ELR (cell line): Measurements from ENCODE around the gene DOCK4.
"Not testable (repeated sequence)": the region's sequence is repeated elsewhere in the genome, so short reads cannot be mapped to it uniquely, and the experiment has no call there.

Experiments
- DNase-seq: peaks from one replicate; pipeline ENCODE4 v3.0.0-alpha.2; 2015; ENCODE audit warnings: low read depth

Gene DOCK4

DNA sequence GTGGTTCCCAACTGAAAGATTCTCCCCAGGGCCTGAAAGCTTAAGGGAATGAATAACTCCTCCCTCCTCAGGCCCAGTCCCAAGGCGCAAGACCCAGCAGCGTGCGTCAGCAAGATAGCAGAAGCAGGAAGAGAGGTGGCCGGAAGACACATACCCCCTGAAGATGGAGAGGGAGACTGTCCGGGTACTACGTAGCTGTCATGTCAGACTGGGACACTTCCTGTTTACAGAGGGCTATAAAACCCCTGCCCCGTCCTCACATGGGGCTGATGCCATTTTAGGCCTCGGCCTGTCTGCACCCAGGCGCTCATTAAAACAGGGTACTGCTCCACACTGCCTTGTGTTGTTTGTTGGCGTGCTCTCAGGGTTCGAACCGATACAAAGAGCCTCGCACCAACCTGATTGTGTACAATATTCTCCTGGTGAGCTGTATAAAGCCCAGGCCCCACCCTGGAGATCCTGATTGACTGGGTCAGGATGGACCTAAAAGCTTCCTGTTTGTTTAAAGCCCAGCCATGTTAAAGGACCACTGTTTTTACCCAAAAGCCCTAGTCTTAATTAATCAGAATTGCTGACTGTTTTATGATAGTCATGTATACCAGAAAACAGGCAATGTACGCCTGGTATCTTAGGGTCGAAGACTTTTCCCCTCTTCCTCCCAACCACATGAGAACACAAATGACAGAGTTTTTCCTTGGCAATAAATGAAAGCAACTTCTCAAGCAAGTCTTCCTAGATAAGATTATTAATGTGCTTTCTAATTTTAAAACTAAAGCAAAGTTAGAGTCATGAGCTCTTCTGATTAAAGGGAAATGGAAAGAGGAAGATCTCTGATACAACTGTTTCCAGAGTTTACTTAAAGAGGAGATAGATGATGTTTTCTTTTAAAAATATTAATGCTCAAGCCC lies 251.5 kb downstream of the DOCK4 start:
- no peak for DNase-seq

DNA sequence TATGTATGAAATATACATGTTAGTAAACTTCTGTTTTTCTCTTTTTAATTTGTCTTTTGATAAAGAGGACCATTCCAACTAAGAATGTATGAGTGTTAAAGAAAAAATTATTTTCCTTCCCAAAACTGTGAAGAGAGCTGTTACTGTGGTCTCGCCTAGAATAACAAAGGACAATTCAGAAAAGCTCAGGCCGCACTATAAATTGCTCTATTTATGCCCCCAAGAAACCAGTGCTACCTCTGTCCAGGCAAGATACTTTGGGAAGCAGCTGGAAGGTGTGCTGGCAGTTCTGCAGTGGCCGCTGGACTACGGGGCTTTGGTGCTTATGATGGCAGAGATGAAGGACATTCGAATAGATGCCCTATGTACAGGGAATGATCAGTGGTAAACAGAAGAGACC lies 252.1 kb downstream of the DOCK4 start:
- DNase-seq, result no peak

- DNase-seq, result peak; percentile 29
Measured at GRCh38 chr7:111953611-111954010, 252.6 kb downstream of the DOCK4 start.

DNA sequence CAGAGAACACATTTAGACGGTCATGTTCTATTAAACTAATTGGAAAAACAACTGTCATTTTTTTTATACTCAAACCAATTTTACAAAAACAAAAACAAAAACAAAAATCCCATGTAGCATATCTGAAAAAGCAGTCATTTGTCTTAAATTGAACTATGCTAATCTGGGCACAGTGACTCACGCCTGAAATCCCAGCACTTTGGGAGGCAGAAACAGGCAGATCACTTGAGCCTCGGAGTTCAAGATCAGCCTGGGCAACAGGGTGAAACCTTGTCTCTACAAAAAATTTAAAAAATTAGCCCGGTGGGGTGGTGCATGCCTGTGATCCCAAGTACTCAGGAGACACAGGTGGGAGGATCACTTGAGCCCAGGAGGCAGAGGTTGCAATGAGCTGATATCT lies 253.4 kb downstream of the DOCK4 start:
- no peak for DNase-seq

DNA sequence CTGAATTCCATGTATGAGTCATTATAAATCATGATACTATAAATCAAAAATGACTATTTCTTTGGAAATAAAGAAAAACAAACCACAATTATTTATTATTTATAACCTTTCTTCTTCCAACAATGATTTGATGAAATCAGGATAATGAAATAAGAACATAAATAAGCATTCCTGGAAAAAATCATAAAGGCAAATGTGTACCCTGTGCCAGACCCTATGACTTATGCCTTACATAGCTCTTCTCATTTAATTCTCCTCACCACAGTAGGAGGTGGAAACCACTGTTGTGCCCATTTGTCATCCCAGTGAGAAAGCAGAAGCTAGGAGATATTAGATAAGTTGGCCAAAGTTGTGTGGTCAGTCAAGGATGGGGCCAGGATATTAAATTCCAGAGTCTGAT lies 255.1 kb downstream of the DOCK4 start:
- DNase-seq, result peak; percentile 3

DNA sequence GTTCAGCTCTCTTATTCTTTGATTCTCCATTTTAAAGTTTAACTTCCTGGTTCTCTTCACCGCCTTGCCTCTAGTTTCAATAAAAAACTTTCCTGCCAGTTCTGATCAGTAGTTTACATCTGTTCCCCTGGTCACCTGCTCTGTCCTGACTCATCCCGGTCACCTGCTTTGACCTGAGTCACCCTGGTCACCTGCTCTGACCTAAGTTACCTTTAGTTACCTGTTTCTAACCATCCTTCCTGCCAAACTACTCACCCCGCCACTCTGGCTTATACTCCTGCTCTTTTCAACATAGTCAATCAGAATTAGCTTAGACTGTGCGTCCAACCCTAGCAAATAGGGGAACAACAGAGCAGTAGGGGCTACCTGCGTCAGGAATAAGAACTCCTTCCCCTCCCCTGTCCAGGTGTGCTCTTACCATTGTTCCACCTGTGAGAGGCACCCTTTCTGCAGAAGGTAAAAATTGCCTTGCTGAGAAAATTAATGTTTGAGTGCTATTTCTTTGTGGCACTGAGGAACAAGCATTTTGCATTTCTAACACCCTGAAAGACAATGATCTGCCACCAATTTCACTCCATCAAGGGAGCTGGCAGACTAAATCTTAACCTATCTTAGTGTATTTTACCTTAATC lies 263.6 kb downstream of the DOCK4 start:
- DNase-seq, result no peak

- DNase-seq, result no peak
Measured at GRCh38 chr7:111937163-111937562, 269.0 kb downstream of the DOCK4 start.

- DNase-seq, result no peak
Measured at GRCh38 chr7:111933609-111934008, 272.6 kb downstream of the DOCK4 start.

GRCh38 chr7:111931958-111932357 lies 274.2 kb downstream of the DOCK4 start:
- DNase-seq, result peak; percentile 32

- peak; percentile 58 for DNase-seq
Measured at GRCh38 chr7:111931016-111931517, 275.1 kb downstream of the DOCK4 start.

GRCh38 chr7:111929264-111929663 lies 276.9 kb downstream of the DOCK4 start:
- no peak for DNase-seq

DNA sequence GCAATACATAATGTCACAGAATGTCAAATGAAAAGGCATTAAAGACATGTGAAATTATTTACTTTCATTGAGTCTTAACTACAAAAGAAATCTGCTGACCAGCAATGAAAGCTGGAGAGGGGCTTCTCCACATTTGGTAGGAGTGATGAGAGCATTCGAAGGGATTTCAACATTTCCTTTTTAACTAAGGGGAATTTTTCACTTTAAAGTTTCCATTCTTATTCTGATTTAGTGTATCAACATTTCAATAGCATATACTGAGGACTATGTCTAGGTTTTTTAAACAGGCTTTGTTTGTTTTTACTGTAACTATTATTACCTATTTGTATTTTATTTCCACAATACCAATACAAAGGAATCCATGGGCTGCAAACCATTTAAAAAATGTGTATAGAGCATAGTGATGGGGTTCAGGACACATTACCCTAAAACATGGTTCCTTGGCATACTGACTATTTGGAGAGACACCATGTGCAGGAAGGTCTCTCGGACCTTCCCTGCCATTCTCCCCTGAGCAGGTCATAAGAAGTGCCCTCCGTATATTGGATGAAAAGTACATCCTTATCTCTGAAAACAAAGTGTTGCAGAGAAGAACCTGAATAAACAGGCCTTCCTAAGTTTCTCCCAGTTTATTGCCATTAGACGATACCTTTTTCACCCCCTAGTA lies 278.7 kb downstream of the DOCK4 start:
- no peak for DNase-seq

GRCh38 chr7:111920329-111920728 lies 285.9 kb downstream of the DOCK4 start:
- no peak for DNase-seq

GRCh38 chr7:111919631-111920179 lies 286.5 kb downstream of the DOCK4 start:
- peak; percentile 71 for DNase-seq

DNA sequence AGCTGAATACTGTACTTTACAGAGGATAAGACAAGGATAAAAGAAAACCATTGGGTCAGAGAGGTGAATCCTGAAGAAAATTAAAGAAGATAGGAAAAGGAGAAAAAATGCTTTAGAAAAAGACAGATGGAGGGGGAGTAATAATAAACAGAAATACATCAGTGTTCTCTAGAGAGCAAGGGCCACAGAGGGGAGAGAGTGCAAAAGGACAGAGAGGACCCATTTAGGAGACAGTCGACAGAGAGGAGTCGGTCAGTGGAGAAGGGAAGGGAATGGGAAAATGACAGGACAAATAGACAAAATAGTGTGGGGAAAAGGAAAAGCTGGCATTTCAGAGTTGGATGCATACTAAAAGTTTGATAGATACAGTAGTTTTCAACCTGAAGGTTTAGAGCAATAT lies 287.0 kb downstream of the DOCK4 start:
- DNase-seq, result no peak

GRCh38 chr7:111918461-111918860 lies 287.7 kb downstream of the DOCK4 start:
- DNase-seq, result no peak

- not testable (repeated sequence) for DNase-seq
Measured at GRCh38 chr7:111917404-111917803, 288.8 kb downstream of the DOCK4 start.

DNA sequence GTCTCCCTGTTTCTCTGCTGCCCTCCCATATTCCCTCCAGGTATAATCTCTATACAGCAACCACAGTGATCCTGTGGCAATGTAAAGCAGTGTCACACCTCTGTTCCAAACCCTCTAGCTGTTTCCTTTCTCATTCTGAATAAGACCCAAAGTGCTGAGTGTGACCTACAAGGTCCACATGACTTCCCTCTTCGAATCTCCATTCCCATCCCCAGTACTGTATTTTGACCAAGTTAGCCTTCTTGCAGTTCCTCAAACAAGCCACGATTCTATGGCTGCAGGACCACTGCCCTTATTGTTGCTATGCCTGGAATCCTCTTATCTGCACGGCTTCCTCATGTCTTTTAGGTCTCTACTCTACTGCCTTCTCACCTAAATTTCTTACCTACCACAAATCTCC lies 291.9 kb downstream of the DOCK4 start:
- no peak for DNase-seq

DNA sequence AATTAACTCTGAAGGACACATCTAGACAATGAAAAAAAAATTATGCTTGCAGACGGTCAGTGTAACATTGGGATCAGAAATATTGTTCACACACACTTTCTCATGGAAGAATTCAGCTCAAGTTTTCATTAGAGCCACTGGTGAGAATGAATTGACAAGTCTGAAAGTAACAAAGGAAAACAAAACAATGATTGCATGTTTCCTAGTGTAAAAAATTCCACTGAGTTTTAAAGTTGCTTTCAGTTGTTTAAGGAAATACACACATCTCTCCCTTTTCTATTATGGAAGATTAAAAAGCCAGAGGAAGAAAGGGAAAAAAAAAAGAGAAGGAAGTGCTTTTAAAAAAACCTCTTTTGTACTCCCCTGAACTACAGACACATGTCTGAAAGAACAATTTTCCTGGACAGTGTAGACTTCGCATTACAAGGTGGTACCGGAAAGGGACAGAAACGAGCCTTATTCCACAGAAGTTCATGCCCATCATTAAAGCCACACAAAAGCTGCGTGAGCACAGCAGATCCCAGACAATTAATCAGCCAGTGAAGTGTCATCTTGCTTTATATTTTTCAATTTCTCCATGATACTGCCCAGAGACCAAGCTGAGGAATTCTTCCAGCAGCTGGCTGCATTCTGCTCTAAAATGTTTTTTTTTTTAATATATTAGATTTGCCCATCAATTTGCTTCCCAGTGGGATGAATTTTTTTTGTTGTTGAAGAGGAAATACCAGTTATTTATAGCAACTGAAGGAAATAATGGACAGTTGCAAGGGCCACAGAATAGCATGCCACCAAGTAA lies 294.8 kb downstream of the DOCK4 start:
- no peak for DNase-seq

DNA sequence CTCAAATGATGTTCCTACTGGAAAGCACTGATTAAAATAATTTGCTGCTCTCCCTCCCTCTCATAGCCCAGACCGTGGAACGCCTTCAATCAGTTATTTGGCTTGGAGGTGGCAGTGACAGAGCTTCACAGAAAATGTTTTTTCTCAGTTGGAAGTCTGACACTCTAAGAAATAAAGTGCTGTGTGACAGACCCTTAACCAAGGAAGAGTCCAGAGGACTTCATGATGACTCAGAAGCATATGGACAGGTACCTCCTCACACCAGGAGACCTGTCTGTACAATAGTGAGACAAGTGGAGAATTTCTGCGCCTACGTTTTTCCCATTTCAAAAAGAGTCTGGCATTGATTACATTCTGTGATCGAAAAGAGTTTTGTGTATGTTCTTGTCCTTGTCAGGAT lies 295.5 kb downstream of the DOCK4 start:
- no peak for DNase-seq

DNA sequence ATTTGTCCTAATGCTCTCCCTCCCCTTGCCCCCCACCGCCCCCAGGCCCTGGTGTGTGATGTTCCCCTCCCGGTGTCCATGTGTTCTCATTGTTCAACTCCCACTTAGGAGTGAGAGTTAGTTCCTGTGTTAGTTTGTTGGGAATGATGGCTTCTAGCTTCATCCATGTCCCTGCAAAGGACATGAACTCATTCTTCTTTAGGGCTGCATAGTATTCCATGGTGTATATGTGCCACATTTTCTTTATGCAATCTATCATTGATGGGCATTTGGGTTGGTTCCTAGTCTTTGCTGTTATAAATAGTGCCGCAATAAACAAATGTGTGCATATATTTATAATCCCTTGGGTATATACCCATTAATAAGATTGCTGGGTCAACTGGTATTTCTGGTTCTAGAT lies 297.5 kb downstream of the DOCK4 start:
- DNase-seq, result not testable (repeated sequence)

DNA sequence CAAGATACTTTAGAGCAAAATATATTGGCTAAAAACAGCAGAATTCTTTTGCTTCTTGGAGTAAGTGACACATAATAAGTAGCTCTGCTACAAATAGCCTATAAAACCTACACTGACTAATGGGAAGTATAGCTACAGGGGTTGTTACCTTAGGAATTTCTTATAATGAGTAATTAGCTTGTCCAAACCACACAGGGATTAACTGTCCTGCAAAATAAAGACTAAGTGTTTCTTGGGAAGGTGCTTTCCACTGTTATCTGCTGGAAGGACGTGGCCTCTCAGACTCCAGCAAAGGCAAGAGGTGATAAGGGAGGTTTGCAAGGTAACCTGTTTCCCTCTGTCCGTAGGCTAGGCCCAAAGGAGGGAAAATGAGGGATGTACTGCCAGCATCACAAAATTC lies 302.4 kb downstream of the DOCK4 start:
- peak; percentile 47 for DNase-seq
